ENCODE measurements around the gene GLIPR1L1. TPM values are rescaled to one million over a fixed set of nuclear protein-coding genes. Genes with fewer than 3 reads are reported as not detected.

Gene GLIPR1L1
- total and polyA plus RNA-seq, 2 experiments from 2014 or later = 4.4 TPM; not detected in 1

DNA sequence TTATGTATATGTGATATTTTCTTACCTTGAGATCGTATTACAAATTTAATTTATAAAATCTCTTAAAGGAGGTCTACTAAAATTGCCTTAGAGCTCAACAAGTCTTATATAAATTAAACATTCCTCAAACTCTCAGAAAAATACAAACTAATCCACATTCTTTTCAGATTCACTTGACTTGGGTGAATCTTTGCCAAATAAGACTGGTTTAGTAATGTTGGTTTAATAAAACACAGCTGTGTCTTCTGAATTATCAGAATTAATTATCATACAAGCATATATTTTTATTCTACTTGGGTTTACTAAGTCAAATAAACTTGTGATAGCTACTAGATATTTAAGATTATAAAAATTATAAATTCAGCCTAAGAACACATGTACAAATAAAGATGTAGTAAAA, 69.8 kb downstream of the GLIPR1L1 start:
- Histone ChIP-seq H3K79me2 (replicated peaks; ENCODE audit: insufficient read depth) (no peaks in the 10 kb centered on the region), H3K36me3 (ENCODE audit: insufficient read depth) (no peaks in the 10 kb centered on the region), H2AFZ (no peak overlapping the region), H3K4me3 (no peak overlapping the region), H4K20me1 (replicated peaks; ENCODE audit: insufficient read depth) (no peaks in the 10 kb centered on the region), H3K4me1 (ENCODE audit: insufficient read depth) (peaks cover 9% of the 10 kb centered on the region; the same call in 1 of the 2 replicates), H3K4me2 (no peak overlapping the region), H3K27me3 (ENCODE audit: insufficient read depth) (no peaks in the 10 kb centered on the region), H3K27ac (ENCODE audit: low read depth) (no peak overlapping the region), H3F3A (replicated peaks; ENCODE audit: low read depth) (no peaks in the 10 kb centered on the region), H3K9me2 (ENCODE audit: insufficient read depth) (no peaks in the 10 kb centered on the region)
- peaks cover 5% of the 10 kb centered on the region; the same call in 2 of the 3 replicates for H3K4me1 Mint-ChIP-seq
- no peaks in the 10 kb centered on the region for H3K9me3 Mint-ChIP-seq
- H3K27ac Mint-ChIP-seq = no peak overlapping the region
- ATAC-seq (no peak), DNase-seq (ENCODE audit: low spot score) (no peak)
- H3K36me3 Mint-ChIP-seq (ENCODE audit: low read depth) = 0 out of 3 replicates have a peak, but pooled peaks cover 3% of the 10 kb centered on the region
- H3K4me3 Mint-ChIP-seq = no peak overlapping the region
- TF ChIP-seq ZNF114 (CRISPR knock-in tag; IDR thresholded peaks at IDR 0.05) (no peak), ZNF331 (CRISPR knock-in tag; IDR thresholded peaks at IDR 0.05; ENCODE audit: low read depth) (no peak), NANOG (IDR thresholded peaks at IDR 0.05; ENCODE audit: borderline replicate concordance) (no peak), EZH2 (IDR thresholded peaks at IDR 0.05; ENCODE audit: low read depth, unreplicated experiment) (no peak), CREB1 (CRISPR knock-in tag; IDR thresholded peaks at IDR 0.05; ENCODE audit: low read depth) (no peak), EZH2phosphoT487 (IDR thresholded peaks at IDR 0.05; ENCODE audit: unreplicated experiment) (no peak), JUNB (IDR thresholded peaks at IDR 0.05; ENCODE audit: unreplicated experiment) (no peak), STAT1 (IDR thresholded peaks at IDR 0.05; ENCODE audit: unreplicated experiment) (no peak), POLR2AphosphoS5 (IDR thresholded peaks at IDR 0.05; ENCODE audit: low read depth) (no peak)
- TF ChIP-seq, protein P1, sequence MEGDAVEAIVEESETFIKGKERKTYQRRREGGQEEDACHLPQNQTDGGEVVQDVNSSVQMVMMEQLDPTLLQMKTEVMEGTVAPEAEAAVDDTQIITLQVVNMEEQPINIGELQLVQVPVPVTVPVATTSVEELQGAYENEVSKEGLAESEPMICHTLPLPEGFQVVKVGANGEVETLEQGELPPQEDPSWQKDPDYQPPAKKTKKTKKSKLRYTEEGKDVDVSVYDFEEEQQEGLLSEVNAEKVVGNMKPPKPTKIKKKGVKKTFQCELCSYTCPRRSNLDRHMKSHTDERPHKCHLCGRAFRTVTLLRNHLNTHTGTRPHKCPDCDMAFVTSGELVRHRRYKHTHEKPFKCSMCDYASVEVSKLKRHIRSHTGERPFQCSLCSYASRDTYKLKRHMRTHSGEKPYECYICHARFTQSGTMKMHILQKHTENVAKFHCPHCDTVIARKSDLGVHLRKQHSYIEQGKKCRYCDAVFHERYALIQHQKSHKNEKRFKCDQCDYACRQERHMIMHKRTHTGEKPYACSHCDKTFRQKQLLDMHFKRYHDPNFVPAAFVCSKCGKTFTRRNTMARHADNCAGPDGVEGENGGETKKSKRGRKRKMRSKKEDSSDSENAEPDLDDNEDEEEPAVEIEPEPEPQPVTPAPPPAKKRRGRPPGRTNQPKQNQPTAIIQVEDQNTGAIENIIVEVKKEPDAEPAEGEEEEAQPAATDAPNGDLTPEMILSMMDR (conservative IDR thresholded peaks at IDR 0.05; ENCODE audit: low read depth in 2 of 2) = no peak
- TF ChIP-seq, protein P2, sequence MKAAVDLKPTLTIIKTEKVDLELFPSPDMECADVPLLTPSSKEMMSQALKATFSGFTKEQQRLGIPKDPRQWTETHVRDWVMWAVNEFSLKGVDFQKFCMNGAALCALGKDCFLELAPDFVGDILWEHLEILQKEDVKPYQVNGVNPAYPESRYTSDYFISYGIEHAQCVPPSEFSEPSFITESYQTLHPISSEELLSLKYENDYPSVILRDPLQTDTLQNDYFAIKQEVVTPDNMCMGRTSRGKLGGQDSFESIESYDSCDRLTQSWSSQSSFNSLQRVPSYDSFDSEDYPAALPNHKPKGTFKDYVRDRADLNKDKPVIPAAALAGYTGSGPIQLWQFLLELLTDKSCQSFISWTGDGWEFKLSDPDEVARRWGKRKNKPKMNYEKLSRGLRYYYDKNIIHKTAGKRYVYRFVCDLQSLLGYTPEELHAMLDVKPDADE (IDR thresholded peaks at IDR 0.05) = no peak
- TF ChIP-seq, protein P3, sequence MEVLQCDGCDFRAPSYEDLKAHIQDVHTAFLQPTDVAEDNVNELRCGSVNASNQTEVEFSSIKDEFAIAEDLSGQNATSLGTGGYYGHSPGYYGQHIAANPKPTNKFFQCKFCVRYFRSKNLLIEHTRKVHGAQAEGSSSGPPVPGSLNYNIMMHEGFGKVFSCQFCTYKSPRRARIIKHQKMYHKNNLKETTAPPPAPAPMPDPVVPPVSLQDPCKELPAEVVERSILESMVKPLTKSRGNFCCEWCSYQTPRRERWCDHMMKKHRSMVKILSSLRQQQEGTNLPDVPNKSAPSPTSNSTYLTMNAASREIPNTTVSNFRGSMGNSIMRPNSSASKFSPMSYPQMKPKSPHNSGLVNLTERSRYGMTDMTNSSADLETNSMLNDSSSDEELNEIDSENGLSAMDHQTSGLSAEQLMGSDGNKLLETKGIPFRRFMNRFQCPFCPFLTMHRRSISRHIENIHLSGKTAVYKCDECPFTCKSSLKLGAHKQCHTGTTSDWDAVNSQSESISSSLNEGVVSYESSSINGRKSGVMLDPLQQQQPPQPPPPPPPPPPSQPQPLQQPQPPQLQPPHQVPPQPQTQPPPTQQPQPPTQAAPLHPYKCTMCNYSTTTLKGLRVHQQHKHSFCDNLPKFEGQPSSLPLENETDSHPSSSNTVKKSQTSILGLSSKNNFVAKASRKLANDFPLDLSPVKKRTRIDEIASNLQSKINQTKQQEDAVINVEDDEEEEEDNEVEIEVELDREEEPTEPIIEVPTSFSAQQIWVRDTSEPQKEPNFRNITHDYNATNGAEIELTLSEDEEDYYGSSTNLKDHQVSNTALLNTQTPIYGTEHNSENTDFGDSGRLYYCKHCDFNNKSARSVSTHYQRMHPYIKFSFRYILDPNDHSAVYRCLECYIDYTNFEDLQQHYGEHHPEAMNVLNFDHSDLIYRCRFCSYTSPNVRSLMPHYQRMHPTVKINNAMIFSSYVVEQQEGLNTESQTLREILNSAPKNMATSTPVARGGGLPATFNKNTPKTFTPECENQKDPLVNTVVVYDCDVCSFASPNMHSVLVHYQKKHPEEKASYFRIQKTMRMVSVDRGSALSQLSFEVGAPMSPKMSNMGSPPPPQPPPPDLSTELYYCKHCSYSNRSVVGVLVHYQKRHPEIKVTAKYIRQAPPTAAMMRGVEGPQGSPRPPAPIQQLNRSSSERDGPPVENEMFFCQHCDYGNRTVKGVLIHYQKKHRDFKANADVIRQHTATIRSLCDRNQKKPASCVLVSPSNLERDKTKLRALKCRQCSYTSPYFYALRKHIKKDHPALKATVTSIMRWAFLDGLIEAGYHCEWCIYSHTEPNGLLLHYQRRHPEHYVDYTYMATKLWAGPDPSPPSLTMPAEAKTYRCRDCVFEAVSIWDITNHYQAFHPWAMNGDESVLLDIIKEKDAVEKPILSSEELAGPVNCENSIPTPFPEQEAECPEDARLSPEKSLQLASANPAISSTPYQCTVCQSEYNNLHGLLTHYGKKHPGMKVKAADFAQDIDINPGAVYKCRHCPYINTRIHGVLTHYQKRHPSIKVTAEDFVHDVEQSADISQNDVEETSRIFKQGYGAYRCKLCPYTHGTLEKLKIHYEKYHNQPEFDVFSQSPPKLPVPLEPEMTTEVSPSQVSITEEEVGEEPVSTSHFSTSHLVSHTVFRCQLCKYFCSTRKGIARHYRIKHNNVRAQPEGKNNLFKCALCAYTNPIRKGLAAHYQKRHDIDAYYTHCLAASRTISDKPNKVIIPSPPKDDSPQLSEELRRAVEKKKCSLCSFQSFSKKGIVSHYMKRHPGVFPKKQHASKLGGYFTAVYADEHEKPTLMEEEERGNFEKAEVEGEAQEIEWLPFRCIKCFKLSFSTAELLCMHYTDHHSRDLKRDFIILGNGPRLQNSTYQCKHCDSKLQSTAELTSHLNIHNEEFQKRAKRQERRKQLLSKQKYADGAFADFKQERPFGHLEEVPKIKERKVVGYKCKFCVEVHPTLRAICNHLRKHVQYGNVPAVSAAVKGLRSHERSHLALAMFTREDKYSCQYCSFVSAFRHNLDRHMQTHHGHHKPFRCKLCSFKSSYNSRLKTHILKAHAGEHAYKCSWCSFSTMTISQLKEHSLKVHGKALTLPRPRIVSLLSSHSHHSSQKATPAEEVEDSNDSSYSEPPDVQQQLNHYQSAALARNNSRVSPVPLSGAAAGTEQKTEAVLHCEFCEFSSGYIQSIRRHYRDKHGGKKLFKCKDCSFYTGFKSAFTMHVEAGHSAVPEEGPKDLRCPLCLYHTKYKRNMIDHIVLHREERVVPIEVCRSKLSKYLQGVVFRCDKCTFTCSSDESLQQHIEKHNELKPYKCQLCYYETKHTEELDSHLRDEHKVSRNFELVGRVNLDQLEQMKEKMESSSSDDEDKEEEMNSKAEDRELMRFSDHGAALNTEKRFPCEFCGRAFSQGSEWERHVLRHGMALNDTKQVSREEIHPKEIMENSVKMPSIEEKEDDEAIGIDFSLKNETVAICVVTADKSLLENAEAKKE (CRISPR knock-in tag; IDR thresholded peaks at IDR 0.05) = no peak
- TF ChIP-seq, protein P4, sequence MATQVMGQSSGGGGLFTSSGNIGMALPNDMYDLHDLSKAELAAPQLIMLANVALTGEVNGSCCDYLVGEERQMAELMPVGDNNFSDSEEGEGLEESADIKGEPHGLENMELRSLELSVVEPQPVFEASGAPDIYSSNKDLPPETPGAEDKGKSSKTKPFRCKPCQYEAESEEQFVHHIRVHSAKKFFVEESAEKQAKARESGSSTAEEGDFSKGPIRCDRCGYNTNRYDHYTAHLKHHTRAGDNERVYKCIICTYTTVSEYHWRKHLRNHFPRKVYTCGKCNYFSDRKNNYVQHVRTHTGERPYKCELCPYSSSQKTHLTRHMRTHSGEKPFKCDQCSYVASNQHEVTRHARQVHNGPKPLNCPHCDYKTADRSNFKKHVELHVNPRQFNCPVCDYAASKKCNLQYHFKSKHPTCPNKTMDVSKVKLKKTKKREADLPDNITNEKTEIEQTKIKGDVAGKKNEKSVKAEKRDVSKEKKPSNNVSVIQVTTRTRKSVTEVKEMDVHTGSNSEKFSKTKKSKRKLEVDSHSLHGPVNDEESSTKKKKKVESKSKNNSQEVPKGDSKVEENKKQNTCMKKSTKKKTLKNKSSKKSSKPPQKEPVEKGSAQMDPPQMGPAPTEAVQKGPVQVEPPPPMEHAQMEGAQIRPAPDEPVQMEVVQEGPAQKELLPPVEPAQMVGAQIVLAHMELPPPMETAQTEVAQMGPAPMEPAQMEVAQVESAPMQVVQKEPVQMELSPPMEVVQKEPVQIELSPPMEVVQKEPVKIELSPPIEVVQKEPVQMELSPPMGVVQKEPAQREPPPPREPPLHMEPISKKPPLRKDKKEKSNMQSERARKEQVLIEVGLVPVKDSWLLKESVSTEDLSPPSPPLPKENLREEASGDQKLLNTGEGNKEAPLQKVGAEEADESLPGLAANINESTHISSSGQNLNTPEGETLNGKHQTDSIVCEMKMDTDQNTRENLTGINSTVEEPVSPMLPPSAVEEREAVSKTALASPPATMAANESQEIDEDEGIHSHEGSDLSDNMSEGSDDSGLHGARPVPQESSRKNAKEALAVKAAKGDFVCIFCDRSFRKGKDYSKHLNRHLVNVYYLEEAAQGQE (IDR thresholded peaks at IDR 0.05; ENCODE audit: unreplicated experiment) = no peak
- H3K27me3 Mint-ChIP-seq (ENCODE audit: insufficient read depth, low read depth, poor library complexity) = peaks cover 4% of the 10 kb centered on the region
